Suppressor macrophage treated with lipopolysaccharide for 1 hour (primary cell): ENCODE measurements around the gene FRMD4B.
A peak's percentile ranks its signal among the peaks of the same experiment; 100 is the strongest.

ENCODE experiments used
- DNase-seq, 3 donors: peaks; one replicate each; pipeline ENCODE4 v3.0.0-alpha.2; 2020 to 2022

Gene FRMD4B

DNA sequence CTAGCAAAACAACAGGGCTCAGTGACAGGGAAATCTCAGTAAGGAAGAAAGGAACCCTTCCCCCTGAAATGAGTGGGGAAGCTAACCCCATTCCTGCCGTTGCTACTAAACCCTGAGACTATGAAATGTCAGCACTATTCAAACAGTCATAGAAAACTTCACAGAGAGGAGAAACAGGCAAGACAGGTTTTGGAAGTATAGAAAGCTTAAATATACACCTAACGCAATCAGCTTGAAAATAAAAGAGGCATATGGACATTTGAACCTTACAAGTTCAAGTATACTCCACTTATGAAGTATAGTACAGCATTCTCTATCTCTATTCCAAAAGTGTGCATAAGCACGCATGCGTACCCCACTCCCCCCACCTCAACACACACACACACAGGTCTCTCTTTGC is 17.6 kb upstream of the FRMD4B start:
- no peak for DNase-seq

GRCh38 chr3:69400683-69401082 is 14.8 kb upstream of the FRMD4B start:
- DNase-seq = no peak

GRCh38 chr3:69392850-69393249 is 7.0 kb upstream of the FRMD4B start:
- DNase-seq = no peak

DNA sequence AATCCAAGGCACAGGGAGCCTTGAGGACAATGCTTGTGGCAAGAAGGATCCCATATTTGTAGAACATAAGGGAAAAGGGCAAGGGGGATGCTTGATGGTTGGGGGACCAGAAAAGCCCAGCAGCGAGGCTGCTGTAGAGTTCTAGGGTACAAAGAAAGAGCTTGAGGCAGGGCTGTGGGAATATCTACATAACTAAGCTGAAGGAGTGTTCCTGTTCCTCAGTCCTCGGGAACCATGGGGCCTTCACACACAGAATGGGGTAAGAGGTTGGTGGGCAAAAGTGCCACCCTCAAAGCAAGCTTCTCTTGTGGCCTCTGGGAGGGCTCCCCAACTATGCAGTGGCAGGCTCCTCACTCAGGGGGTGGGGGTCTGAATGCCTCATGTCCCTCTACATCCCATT is 6.5 kb upstream of the FRMD4B start:
- DNase-seq = no peak

GRCh38 chr3:69391554-69391953 is 5.7 kb upstream of the FRMD4B start:
- DNase-seq = no peak

DNA sequence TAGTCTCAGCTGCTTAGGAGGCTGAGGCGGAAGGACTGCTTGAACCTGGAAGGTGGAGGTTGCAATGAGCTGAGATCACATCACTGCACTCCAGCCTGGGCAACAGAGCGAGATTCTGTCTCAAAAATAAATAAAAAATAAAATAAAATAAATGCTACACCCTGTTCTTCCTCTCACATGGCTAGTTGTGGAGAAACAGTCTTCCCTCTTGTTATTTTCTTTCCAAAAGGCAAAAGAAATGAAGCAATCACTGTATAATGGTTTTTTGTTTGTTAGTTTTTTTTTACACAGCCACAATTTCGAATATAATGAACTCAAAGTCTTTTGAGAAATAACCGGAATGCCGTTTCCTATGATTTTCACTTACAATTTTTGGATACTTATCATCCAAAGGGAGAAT is 4.9 kb upstream of the FRMD4B start:
- DNase-seq = no peak

- DNase-seq = peak; percentile 48 to 71 (median 63)
These were observed 3.8 kb upstream of the FRMD4B start for GRCh38 chr3:69389520-69390248.

GRCh38 chr3:69388241-69388640 is 2.4 kb upstream of the FRMD4B start:
- DNase-seq = no peak

DNA sequence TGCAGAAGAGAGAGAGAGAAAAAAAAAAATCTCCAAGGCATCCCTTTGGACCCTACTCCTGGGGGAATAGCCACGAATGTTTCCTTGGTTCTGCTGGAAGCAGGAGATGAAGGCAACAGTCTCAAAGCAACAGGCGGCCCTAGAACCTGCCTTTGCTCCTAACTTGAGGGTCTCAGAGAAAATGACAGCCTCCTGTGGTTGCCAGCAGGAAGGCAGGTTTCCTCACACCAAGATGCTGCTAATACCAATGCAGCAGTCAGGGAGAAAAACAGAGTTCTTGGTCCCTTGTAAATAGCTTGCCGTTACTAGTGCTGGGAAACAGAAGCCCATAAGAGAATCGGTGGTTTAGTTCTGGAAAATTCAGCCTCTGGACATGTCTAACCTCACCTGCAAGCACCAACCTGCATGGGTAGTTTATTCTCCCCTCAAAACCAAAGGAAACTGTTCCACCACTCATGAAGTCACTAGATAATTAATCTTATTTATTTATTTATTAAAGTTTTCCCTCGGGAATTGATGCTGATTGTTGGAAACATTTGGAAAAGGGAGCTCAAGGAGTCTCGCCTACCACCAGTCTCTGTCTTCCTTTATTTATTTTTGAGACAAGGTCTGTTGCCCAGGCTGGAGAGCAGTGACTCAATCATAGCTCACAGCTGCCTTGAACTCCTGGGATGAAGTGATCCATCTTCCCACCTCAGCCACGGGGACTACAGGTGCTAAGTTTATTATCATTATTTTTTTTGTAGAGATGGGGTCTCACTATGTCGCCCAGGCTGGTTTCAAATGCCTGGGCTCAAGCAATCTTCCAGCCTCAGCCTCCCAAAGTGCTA is 883 bp upstream of the FRMD4B start:
- DNase-seq = no peak

GRCh38 chr3:69385123-69385722 is 665 bp downstream of the FRMD4B start:
- no peak for DNase-seq

- DNase-seq = peak; percentile 37 to 70 (median 59)
These were observed 1.6 kb downstream of the FRMD4B start for GRCh38 chr3:69384326-69384725.

- no peak for DNase-seq
These were observed 6.2 kb downstream of the FRMD4B start for GRCh38 chr3:69379661-69380060.

DNA sequence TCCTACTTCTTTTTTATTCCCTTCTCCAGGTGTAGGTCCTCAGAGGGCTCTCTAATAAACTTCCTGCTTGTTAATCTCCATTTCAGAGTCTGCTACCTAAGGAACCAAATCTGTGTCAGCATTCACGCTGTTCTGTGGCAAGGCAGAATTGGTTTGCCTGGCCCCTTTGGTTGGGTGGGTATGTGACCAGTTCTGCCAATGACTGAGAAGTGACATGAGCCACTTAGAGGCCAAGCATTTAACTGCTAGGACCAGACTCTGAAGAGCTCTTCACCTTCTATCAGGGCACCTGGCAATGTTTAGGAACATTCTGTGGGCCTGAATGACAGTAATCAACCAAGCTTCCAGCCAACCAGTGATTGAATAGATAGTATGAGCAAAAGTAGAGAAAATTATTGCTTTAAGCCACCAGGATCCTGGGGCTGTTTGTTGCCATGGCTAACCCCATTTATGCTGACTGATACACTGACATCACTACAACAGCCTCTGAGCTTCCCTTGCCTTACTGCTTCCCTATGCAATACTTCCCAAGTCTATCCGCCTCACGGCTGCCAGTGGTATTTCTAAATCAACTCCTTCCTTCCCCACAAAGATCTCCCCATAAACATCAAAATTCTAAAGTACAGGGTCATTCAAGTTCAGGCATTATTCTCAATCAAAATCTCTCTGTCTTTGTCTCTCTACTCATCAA is 7.6 kb downstream of the FRMD4B start:
- DNase-seq = peak; percentile 32 to 48 (median 43)

GRCh38 chr3:69377262-69377661 is 8.6 kb downstream of the FRMD4B start:
- no peak for DNase-seq

DNA sequence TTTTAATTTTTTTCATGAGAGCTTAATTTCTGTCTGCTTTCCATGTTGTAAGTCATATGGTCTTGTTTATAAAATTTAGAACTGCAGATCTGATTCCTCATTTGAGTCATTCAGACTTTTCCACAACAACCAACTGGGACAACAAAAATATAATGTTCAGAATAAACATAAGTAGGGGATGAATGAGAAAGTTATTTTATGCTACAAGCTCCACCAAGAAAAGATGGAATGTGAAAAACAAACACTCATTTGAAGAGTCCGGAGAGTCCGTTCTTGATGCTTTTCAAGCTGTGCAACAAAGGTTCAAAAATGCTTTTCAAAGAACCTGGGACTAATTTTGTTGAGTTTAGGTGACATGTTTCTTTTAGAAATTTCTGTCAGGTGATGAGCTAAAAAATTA is 9.2 kb downstream of the FRMD4B start:
- no peak for DNase-seq

- DNase-seq = peak; percentile 40 to 46 (median 40)
These were observed 14.1 kb downstream of the FRMD4B start for GRCh38 chr3:69371816-69372215.

DNA sequence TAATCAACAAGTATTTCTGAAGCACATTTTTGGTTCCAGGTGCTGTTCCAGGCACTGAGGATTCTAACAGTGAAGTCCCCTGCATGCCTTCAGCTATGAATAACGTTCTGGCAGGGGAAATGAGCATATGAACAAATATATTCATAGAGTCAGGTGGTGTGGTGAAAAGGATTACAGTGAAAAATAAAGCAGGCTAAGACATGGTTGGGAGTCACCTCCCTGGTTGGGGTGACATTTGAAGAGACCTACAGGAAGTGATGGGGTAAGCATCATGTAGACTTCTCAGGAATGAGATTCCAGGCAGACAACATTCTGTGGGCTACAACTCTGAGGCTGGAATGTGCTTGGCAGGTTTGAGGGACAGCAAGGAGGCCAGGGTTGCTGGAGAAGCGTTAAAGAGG is 15.0 kb downstream of the FRMD4B start:
- peak in 1 of 3 donors; percentile 21 for DNase-seq

- DNase-seq = peak; percentile 35 to 49 (median 44)
These were observed 15.6 kb downstream of the FRMD4B start for GRCh38 chr3:69370156-69370883.

DNA sequence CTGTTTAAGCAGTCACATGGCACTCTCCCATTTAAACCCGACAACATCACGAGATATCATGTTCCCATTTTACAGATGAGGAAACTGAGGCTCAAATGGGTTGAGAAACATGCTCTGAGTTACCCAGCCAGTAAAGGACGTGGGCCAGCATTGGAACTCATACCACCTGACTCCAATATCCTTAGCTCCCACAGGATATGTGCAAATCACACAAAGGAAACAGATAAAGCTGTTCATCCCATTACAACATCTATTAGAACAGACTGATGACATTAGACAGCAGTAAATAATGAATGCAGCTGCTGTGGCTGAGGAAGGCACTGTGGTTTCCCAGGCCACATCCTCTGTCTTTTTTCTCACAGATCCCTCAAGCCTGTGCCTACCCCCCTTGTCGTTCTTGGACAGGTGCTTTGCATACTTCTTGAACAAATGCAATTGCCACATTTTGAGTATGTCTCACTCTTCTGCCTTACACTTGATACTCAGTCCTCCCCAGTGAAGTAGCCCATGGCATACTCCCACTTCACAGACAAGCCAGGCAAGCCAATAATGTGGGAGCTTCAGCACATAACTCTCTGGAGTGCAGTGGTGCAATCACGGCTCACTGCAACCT is 17.7 kb downstream of the FRMD4B start:
- DNase-seq = peak in 2 of 3 donors; percentile 29 to 43

- no peak for DNase-seq
These were observed 18.3 kb downstream of the FRMD4B start for GRCh38 chr3:69367586-69367985.

DNA sequence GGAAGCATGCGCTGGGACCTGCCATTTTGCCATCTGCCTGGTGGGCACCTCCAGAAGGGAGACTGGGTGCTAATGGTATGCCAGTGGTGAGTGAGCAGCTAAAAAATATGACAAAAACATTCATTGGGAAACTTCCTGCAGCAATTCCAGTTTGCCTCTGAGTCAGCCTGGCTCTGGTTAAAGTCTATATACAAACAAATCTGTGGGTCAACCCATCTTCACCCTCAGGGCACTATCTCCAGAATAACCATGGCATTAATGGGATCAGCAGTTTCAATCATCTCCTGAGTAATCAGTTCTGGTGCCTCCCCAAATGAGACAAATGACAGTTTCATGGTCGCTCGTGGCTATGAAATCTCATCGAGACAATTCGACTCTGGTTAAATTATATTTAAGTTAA is 21.5 kb downstream of the FRMD4B start:
- DNase-seq = peak; percentile 60 to 78 (median 73)

GRCh38 chr3:69360690-69361089 is 25.2 kb downstream of the FRMD4B start:
- DNase-seq = no peak
